Measurements from ENCODE around the gene MCF2L2. TPM values are rescaled to one million over a fixed set of nuclear protein-coding genes. Genes with fewer than 3 reads are reported as not detected.

Gene MCF2L2
- total and polyA plus RNA-seq, 9 of the 15 experiments (the other 6 are each of a cell fraction or from before 2014, with no cell fraction given): 0.56 to 4.2 (median 3.0) TPM

DNA sequence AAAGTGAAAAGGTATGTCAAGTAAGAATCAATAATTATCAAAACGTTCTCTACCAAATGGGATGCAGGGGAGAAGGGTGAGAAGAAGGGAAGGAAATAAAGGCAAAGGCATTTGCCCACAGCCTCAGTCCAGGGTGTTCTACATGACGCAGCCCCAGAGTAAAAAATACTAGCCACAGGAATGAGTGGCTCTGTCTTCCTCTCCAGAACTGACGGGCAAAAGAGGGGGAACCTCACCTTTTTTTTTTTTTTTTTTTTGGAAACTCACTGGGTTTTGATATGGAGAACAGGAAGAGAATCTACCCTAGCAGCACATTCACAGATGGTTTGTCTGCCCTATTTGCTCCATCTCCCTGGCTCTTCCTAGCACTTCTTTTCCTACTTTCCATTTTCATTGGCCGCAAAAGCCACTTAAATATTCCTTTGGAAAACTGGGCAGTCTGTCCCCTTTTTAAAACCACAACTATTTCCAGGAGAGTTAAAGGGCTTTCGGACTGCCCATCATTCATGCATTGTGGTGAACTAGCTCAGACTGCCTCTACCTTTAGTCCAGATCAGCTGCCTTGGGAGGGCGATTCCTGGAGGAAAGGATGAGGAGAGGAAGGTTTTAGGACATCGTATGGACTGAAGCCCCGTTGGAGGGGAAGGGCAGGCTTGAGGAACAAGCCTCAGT lies 147.2 kb downstream of the MCF2L2 start (continued):
- TF ChIP-seq SREBF2 (CRISPR knock-in tag; IDR thresholded peaks at IDR 0.05) (no peak), XRCC4 (IDR thresholded peaks at IDR 0.05; ENCODE audit: extremely low read depth, insufficient read depth, insufficient read length) (no peak), GATA2 (CRISPR knock-in tag; IDR thresholded peaks at IDR 0.05) (no peak)
- TF ChIP-seq, protein P1, sequence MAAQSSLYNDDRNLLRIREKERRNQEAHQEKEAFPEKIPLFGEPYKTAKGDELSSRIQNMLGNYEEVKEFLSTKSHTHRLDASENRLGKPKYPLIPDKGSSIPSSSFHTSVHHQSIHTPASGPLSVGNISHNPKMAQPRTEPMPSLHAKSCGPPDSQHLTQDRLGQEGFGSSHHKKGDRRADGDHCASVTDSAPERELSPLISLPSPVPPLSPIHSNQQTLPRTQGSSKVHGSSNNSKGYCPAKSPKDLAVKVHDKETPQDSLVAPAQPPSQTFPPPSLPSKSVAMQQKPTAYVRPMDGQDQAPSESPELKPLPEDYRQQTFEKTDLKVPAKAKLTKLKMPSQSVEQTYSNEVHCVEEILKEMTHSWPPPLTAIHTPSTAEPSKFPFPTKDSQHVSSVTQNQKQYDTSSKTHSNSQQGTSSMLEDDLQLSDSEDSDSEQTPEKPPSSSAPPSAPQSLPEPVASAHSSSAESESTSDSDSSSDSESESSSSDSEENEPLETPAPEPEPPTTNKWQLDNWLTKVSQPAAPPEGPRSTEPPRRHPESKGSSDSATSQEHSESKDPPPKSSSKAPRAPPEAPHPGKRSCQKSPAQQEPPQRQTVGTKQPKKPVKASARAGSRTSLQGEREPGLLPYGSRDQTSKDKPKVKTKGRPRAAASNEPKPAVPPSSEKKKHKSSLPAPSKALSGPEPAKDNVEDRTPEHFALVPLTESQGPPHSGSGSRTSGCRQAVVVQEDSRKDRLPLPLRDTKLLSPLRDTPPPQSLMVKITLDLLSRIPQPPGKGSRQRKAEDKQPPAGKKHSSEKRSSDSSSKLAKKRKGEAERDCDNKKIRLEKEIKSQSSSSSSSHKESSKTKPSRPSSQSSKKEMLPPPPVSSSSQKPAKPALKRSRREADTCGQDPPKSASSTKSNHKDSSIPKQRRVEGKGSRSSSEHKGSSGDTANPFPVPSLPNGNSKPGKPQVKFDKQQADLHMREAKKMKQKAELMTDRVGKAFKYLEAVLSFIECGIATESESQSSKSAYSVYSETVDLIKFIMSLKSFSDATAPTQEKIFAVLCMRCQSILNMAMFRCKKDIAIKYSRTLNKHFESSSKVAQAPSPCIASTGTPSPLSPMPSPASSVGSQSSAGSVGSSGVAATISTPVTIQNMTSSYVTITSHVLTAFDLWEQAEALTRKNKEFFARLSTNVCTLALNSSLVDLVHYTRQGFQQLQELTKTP (IDR thresholded peaks at IDR 0.05; ENCODE audit: low read depth in 1 of 2, partially characterized antibody in 2 of 2): no peak

DNA sequence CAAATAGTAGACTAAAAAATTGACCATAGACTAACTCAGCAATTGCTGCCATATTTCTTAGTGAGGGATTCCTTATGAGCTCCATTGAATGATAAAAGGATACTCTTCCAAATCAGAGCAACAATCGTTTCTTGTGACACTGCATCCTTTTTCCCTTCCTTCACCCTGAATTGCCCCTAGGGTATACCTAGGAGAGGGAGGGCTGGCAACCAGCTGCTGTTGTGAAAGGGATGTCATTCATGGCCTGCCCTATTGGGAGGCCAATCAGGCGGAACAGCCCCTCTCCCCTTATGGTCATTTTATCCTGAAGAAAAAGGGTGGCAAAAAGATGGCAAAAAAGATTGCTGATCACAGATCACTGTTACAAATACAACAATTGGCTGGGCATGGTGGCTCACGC lies 149.0 kb downstream of the MCF2L2 start:
- ChIA-PET CTCF (ENCODE audit: low intra/inter-chr PET ratio) (no interaction called here), POLR2A (interaction anchor here (0.7 to 1.1 kb wide), 2 partner anchors 8 to 19 kb away, joined by 3 to 5 read pairs; no protein-coding TSS in a partner anchor)
- DNase-seq (ENCODE audit: extremely low read depth in 1 of 4, low spot score in 3 of 4): no peak
- Histone ChIP-seq H3K4me2 (ENCODE audit: insufficient read depth, low read length) (no peak overlapping the region), H3K36me3 (ENCODE audit: control insufficient read depth, insufficient read depth, low read length) (no peaks in the 10 kb centered on the region), H3K79me2 (ENCODE audit: control insufficient read depth, insufficient read depth, low read length) (no peaks in the 10 kb centered on the region), H3K4me1 (replicated peaks in 1 of 2; ENCODE audit: control insufficient read depth in 2 of 2, insufficient read depth in 2 of 2, low read length in 2 of 2) (peaks cover 0 to 9% of the 10 kb centered on the region in 2 experiments; a peak in 2 of 5 replicates), H3K4me3 (no peak overlapping the region), H3K9ac (ENCODE audit: insufficient read depth in 1 of 2, low read depth in 2 of 2, low read length in 2 of 2) (no peak overlapping the region), H3K9me3 (replicated peaks; ENCODE audit: control insufficient read depth, insufficient read depth, low read depth, low read length) (no peaks in the 10 kb centered on the region), H3K27me3 (ENCODE audit: control insufficient read depth in 2 of 2, insufficient read depth in 2 of 2, low read length in 2 of 2) (no peaks in the 10 kb centered on the region), H4K20me1 (replicated peaks; ENCODE audit: control insufficient read depth, insufficient read depth, low read length) (no peaks in the 10 kb centered on the region), H2AFZ (ENCODE audit: low read depth, low read length) (no peak overlapping the region), H3K9me1 (ENCODE audit: control insufficient read depth, insufficient read depth, low read length) (no peaks in the 10 kb centered on the region), H3K27ac (ENCODE audit: extremely low read depth, low read depth, low read length) (no peak overlapping the region)
- no TSS peak for BruUV-seq (replicated peaks)
- no peak for FAIRE-seq
- no peak for ATAC-seq
- intact Hi-C loops (cut with micrococcal nuclease): no loop called here
- WGBS (ENCODE audit: insufficient coverage, low coverage, missing lambda C conversion rate): 66% methylated on average over 3 of the region's 3 CpGs
- in situ Hi-C loops (cut with MboI): no loop called here
- no peak for TF ChIP-seq XRCC3 (IDR thresholded peaks at IDR 0.05)
- no peak for TF ChIP-seq PCBP2 (IDR thresholded peaks at IDR 0.05; ENCODE audit: low read depth, low read length, poor library complexity, severe bottlenecking)
- TF ChIP-seq MEF2A (IDR thresholded peaks at IDR 0.05; ENCODE audit: control insufficient read depth, low read depth, low read length): no peak
- TF ChIP-seq HNRNPLL (IDR thresholded peaks at IDR 0.05; ENCODE audit: low read depth, low read length, poor library complexity, severe bottlenecking): no peak
- TF ChIP-seq, protein P2, sequence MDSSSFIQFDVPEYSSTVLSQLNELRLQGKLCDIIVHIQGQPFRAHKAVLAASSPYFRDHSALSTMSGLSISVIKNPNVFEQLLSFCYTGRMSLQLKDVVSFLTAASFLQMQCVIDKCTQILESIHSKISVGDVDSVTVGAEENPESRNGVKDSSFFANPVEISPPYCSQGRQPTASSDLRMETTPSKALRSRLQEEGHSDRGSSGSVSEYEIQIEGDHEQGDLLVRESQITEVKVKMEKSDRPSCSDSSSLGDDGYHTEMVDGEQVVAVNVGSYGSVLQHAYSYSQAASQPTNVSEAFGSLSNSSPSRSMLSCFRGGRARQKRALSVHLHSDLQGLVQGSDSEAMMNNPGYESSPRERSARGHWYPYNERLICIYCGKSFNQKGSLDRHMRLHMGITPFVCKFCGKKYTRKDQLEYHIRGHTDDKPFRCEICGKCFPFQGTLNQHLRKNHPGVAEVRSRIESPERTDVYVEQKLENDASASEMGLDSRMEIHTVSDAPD (CRISPR knock-in tag; IDR thresholded peaks at IDR 0.05): no peak
- no peak for TF ChIP-seq HMG20B (CRISPR knock-in tag; IDR thresholded peaks at IDR 0.05)
- TF ChIP-seq LEF1 (IDR thresholded peaks at IDR 0.05): no peak
- no peak for TF ChIP-seq ZEB2 (IDR thresholded peaks at IDR 0.05)
- TF ChIP-seq JUN (IDR thresholded peaks at IDR 0.05; ENCODE audit: borderline replicate concordance, low read depth, low read length): no peak
- TF ChIP-seq JUN (CRISPR knock-in tag; IDR thresholded peaks at IDR 0.05; ENCODE audit: borderline replicate concordance): no peak
- TF ChIP-seq ZC3H4 (CRISPR knock-in tag; IDR thresholded peaks at IDR 0.05; ENCODE audit: borderline replicate concordance): no peak
